ENCODE results near the gene RPTOR.

DNA sequence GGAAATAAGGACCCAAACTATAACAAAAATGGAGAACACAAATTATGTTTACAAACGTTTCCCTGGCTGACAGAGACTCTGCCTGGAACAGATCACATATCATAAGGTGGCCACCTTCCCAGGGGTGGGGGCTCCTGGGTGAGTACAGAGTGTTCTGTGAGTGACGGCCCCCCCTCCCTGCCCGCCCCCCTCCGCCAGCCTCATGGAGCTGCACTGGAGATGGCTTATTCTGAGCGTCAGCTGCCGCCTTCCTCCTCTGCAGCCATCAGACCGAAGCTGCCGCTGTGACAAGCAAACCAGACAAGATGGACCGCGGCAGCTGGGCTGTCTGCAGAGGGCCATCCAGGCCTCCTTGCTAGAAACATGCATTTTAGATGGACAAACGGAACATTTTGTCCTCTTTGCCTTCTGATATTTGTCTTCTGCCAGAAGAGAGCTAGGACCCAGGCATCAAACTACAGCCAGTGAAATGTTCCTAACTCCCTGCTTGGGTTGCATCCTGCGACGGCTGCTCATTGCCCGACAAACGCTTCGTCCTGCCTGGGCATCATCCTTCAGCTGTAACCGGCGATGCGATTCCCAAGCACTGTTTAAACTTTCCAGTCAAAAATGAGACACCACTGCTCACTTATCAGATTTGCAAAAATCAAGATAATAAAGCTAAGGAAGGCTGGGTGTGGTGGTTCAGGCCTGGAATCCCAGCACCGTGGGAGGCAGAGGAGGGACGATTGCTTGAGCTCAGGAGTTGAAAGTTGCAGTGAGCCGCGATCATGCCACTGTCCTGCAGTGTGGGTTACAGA, 15.3 kb upstream of the RPTOR start:
- TF ChIP-seq CTCF (IDR thresholded peaks at IDR 0.05 in 4 of 5, conservative IDR thresholded peaks at IDR 0.05 in 1 of 5): no peak
- no peak for TF ChIP-seq POLR2A (IDR thresholded peaks at IDR 0.05)

All from gastrocnemius medialis (tissue), 4 donors.